HCT116 (cell line): ENCODE data around the gene RNF217. TPM values are rescaled to one million over a fixed set of nuclear protein-coding genes. Genes with fewer than 3 reads are reported as not detected.

ENCODE experiments used
- ATAC-seq: fragments of 200-7000 bp; cut with Tn5 transposase; 2 replicates; pipeline ENCODE4 v1.9.1; 2020; ENCODE audit warnings: mild to moderate bottlenecking, moderate library complexity
- BruUV-seq: library from RNA; stranded (reverse); fragments of 400-500 nt; replicated peaks from 2 replicates; lab custom pipeline; 2021; lab: Mats Ljungman, UMichigan
- CTCF ChIA-PET: fragments of 300-600 bp; sonication (Branson Sonifier 250); formaldehyde crosslinking; loops from one replicate; lab custom pipeline; 2021; ENCODE audit warnings: antibody characterized with exemption; lab: Charles Lee
- POLR2A ChIA-PET: fragments of 300-600, 350-600 bp; sonication (Branson Sonifier 250); formaldehyde crosslinking; loops from one replicate; lab custom pipeline; 2021; ENCODE audit warnings: antibody characterized with exemption; lab: Charles Lee
- RAD21 ChIA-PET, 2 experiments: fragments of 300-600 bp; sonication (Branson Sonifier 250); formaldehyde crosslinking; loops; one replicate each; lab custom pipeline; 2023; ENCODE audit warnings: low total read pairs in 2 of 2; ENCODE audit not compliant: uncharacterized antibody in 2 of 2, unreplicated experiment in 2 of 2, low non-redundant PET in 1 of 2; lab: Charles Lee
- DNase-seq: peaks from one replicate; pipeline ENCODE4 v3.0.0-alpha.2; 2010; ENCODE audit warnings: low read depth, low spot score
- H2AFZ ChIP-seq: fragments of 200-600 bp; shearing (Covaris generic), sonication (generic); 2 replicates; pipeline ENCODE4 v1.6.1; 2017; ENCODE audit warnings: low read depth, mixed run types, mixed read lengths, antibody characterized with exemption, low read length; ENCODE audit not compliant: poor library complexity, severe bottlenecking
- H3K27ac ChIP-seq: 2 replicates; pipeline ENCODE4 v1.5.1; 2012; ENCODE audit warnings: low read depth, low read length
- H3K27me3 ChIP-seq: fragments of 200-600 bp; sonication (generic); 2 replicates; pipeline ENCODE4 v1.6.1; 2016; ENCODE audit warnings: mixed run types, low read length, mixed read lengths; ENCODE audit not compliant: insufficient read depth
- H3K36me3 ChIP-seq, 2 experiments: fragments of 200-500 bp in 1 of 2; fragments of 200-600 bp in 1 of 2; sonication (Bioruptor generic) in 1 of 2; sonication (generic) in 1 of 2; 2 replicates each; pipeline versions ENCODE4 v1.5.1 to v1.6.1; 2014 to 2016; ENCODE audit warnings: low read length in 2 of 2, inconsistent platforms in 1 of 2, mixed read lengths in 1 of 2, mixed run types in 1 of 2; ENCODE audit not compliant: insufficient read depth in 2 of 2, control insufficient read depth in 1 of 2
- H3K4me1 ChIP-seq, 2 experiments: fragments of 200-600 bp in 1 of 2; sonication (generic) in 1 of 2; 2 replicates each; pipeline versions ENCODE4 v1.5.1 to v1.6.1; 2012 to 2017; ENCODE audit warnings: low read length in 2 of 2, inconsistent platforms in 1 of 2, mild to moderate bottlenecking in 1 of 2, mixed read lengths in 1 of 2, mixed run types in 1 of 2, moderate library complexity in 1 of 2; ENCODE audit not compliant: insufficient read depth in 2 of 2, control insufficient read depth in 1 of 2
- H3K4me2 ChIP-seq: fragments of 200-600 bp; sonication (generic); 2 replicates; pipeline ENCODE4 v1.6.1; 2017; ENCODE audit warnings: mixed run types, low read length, mixed read lengths
- H3K4me3 ChIP-seq, 2 experiments: fragments of 200-600 bp in 1 of 2; sonication (generic) in 1 of 2; replicated peaks in 1 of 2; 2 replicates each; pipeline ENCODE4 v1.5.1; 2011 to 2016; ENCODE audit warnings: low read length in 2 of 2, control low read depth in 1 of 2, low read depth in 1 of 2, mild to moderate bottlenecking in 1 of 2, mixed read lengths in 1 of 2, mixed run types in 1 of 2
- H3K79me2 ChIP-seq: fragments of 200-600 bp; sonication (generic); 2 replicates; pipeline ENCODE4 v1.6.1; 2017; ENCODE audit warnings: mild to moderate bottlenecking, mixed run types, low read length, moderate library complexity, mixed read lengths; ENCODE audit not compliant: insufficient read depth
- H3K9ac ChIP-seq: fragments of 200-600 bp; sonication (generic); 2 replicates; pipeline ENCODE4 v1.6.1; 2016; ENCODE audit warnings: low read length, mixed read lengths
- H3K9me2 ChIP-seq: fragments of 200-600 bp; sonication (generic), shearing (Covaris generic); 2 replicates; pipeline ENCODE4 v1.6.1; 2017; ENCODE audit warnings: mixed run types, mild to moderate bottlenecking, moderate library complexity; ENCODE audit not compliant: insufficient read depth
- H3K9me3 ChIP-seq, 2 experiments: fragments of 200-500 bp in 1 of 2; fragments of 200-600 bp in 1 of 2; sonication (Bioruptor generic) in 1 of 2; sonication (generic) in 1 of 2; 2 replicates each; pipeline ENCODE4 v1.6.1; 2014 to 2017; ENCODE audit warnings: low read length in 2 of 2, mixed read lengths in 2 of 2, inconsistent platforms in 1 of 2, low read depth in 1 of 2, mild to moderate bottlenecking in 1 of 2, mixed run types in 1 of 2, moderate library complexity in 1 of 2; ENCODE audit not compliant: control insufficient read depth in 1 of 2, insufficient read depth in 1 of 2
- H4K20me1 ChIP-seq: fragments of 200-600 bp; sonication (generic), shearing (Covaris generic); 2 replicates; pipeline ENCODE4 v1.6.1; 2017; ENCODE audit warnings: mixed run types, mild to moderate bottlenecking, moderate library complexity; ENCODE audit not compliant: insufficient read depth
- CBX3 ChIP-seq: IDR thresholded peaks from 2 replicates; pipeline ENCODE4 v1.6.1; 2012; ENCODE audit warnings: low read depth
- CEBPB ChIP-seq: IDR thresholded peaks from 2 replicates; pipeline ENCODE4 v1.6.1; 2012; ENCODE audit warnings: low read depth
- EGR1 ChIP-seq: IDR thresholded peaks from 2 replicates; pipeline ENCODE4 v1.6.1; 2012; ENCODE audit warnings: low read depth
- ELF1 ChIP-seq: IDR thresholded peaks from 2 replicates; pipeline ENCODE4 v1.6.1; 2012; ENCODE audit warnings: low read depth, borderline replicate concordance
- EZH2 ChIP-seq: fragments of 200-600 bp; sonication (generic); IDR thresholded peaks from 2 replicates; pipeline ENCODE4 v1.6.1; 2017; ENCODE audit warnings: antibody characterized with exemption, mixed run types
- EZH2phosphoT487 ChIP-seq: fragments of 200-600 bp; IDR thresholded peaks from 2 replicates; pipeline ENCODE4 v1.6.1; 2018; ENCODE audit warnings: antibody characterized with exemption, borderline replicate concordance
- FOSL1 ChIP-seq: IDR thresholded peaks from 2 replicates; pipeline ENCODE4 v1.6.1; 2012; ENCODE audit warnings: low read depth
- JUND ChIP-seq: IDR thresholded peaks from 2 replicates; pipeline ENCODE4 v1.6.1; 2012
- POLR2A ChIP-seq: IDR thresholded peaks from 2 replicates; pipeline ENCODE4 v1.7.0; 2011; ENCODE audit warnings: borderline replicate concordance; ENCODE audit not compliant: insufficient read depth, insufficient read length; ENCODE audit errors: extremely low read depth
- POLR2AphosphoS5 ChIP-seq: IDR thresholded peaks from 2 replicates; pipeline ENCODE4 v1.6.1; 2011; ENCODE audit warnings: mild to moderate bottlenecking, low read depth, low read length, moderate library complexity
- RAD21 ChIP-seq: IDR thresholded peaks from 2 replicates; pipeline ENCODE4 v1.6.1; 2012; ENCODE audit warnings: low read depth, mild to moderate bottlenecking
- SIN3A ChIP-seq: IDR thresholded peaks from 2 replicates; pipeline ENCODE4 v1.6.1; 2012; ENCODE audit warnings: low read depth
- SRF ChIP-seq: IDR thresholded peaks from 2 replicates; pipeline ENCODE4 v1.6.1; 2012; ENCODE audit warnings: low read depth
- YY1 ChIP-seq: IDR thresholded peaks from 2 replicates; pipeline ENCODE4 v1.6.1; 2011; ENCODE audit warnings: low read length, low read depth, moderate library complexity, mild to moderate bottlenecking; ENCODE audit not compliant: insufficient replicate concordance; ENCODE audit errors: extremely low read depth
- ZFX ChIP-seq: fragments of 450-650 bp; IDR thresholded peaks from 2 replicates; pipeline ENCODE4 v1.6.1; 2017
- ZNF274 ChIP-seq: fragments of 200-500 bp; sonication (Bioruptor generic); IDR thresholded peaks from 2 replicates; pipeline ENCODE4 v1.6.1; 2014; ENCODE audit warnings: mild to moderate bottlenecking, low read depth, low read length, inconsistent platforms
- intact Hi-C: fragments of 100-400 bp; cut with micrococcal nuclease; formaldehyde crosslinking; loops from 2 replicates; pipeline ENCODE4 v1.10.0; 2022
- total RNA-seq: library from RNA; stranded (reverse); gene quantifications from one replicate; pipeline ENCODE4 v1.2.1, GENCODE V29; 2021; ENCODE audit not compliant: unreplicated experiment
- TF ChIP-seq, protein P1 (sequence below): IDR thresholded peaks from 2 replicates; pipeline ENCODE4 v1.6.1; 2012
- TF ChIP-seq, protein P2 (sequence below): IDR thresholded peaks from 2 replicates; pipeline ENCODE4 v1.6.1; 2012
- TF ChIP-seq, protein P3 (sequence below): IDR thresholded peaks from 2 replicates; pipeline ENCODE4 v1.6.1; 2011; ENCODE audit warnings: mild to moderate bottlenecking, low read length, moderate library complexity; ENCODE audit not compliant: insufficient replicate concordance; ENCODE audit errors: extremely low read depth
- TF ChIP-seq, protein P4 (sequence below): IDR thresholded peaks from 2 replicates; pipeline ENCODE4 v1.6.1; 2012; ENCODE audit warnings: low read depth

The RNF217 gene
- total RNA-seq, 1 experiment from 2014 or later, result 20.4 TPM

DNA sequence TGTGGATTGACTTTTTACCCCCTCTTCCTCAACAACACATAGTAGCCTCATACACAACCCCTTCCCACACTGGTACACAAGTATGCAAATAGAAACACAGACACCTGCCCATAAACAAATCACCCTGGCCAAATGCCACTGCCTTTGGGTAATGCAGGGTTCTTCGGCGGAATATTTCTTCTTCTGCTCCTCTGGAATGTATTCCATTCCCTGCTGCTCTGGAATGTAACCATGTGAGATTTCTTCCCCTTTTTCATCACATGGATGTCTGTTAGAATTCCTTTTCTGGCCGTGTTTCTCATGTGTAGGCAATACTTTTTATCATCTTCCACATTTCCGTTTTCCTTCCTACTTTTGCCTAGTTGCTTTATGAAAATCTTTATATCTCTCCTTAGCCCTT, 115.2 kb downstream of the RNF217 start:
- H3K4me1 ChIP-seq, result no peaks in the 10 kb centered on the region
- H3K9me3 ChIP-seq, result no peaks in the 10 kb centered on the region
- H4K20me1 ChIP-seq, result no peaks in the 10 kb centered on the region
- DNase-seq, result no peak
- CTCF ChIA-PET, result no interaction called here
- BruUV-seq, result no TSS peak
- TF ChIP-seq, protein P1, sequence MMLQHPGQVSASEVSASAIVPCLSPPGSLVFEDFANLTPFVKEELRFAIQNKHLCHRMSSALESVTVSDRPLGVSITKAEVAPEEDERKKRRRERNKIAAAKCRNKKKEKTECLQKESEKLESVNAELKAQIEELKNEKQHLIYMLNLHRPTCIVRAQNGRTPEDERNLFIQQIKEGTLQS, result no peak
- TF ChIP-seq SIN3A (no peak), POLR2AphosphoS5 (no peak), EGR1 (no peak), EZH2phosphoT487 (no peak), ELF1 (no peak), EZH2 (no peak), CEBPB (no peak), POLR2A (no peak), ZFX (no peak), JUND (no peak), ZNF274 (no peak), YY1 (no peak), FOSL1 (no peak), RAD21 (no peak), SRF (no peak), CBX3 (no peak)
- TF ChIP-seq, protein P2, sequence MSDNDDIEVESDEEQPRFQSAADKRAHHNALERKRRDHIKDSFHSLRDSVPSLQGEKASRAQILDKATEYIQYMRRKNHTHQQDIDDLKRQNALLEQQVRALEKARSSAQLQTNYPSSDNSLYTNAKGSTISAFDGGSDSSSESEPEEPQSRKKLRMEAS, result no peak
- TF ChIP-seq, protein P3, sequence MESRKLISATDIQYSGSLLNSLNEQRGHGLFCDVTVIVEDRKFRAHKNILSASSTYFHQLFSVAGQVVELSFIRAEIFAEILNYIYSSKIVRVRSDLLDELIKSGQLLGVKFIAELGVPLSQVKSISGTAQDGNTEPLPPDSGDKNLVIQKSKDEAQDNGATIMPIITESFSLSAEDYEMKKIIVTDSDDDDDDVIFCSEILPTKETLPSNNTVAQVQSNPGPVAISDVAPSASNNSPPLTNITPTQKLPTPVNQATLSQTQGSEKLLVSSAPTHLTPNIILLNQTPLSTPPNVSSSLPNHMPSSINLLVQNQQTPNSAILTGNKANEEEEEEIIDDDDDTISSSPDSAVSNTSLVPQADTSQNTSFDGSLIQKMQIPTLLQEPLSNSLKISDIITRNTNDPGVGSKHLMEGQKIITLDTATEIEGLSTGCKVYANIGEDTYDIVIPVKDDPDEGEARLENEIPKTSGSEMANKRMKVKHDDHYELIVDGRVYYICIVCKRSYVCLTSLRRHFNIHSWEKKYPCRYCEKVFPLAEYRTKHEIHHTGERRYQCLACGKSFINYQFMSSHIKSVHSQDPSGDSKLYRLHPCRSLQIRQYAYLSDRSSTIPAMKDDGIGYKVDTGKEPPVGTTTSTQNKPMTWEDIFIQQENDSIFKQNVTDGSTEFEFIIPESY, result no peak
- TF ChIP-seq, protein P4, sequence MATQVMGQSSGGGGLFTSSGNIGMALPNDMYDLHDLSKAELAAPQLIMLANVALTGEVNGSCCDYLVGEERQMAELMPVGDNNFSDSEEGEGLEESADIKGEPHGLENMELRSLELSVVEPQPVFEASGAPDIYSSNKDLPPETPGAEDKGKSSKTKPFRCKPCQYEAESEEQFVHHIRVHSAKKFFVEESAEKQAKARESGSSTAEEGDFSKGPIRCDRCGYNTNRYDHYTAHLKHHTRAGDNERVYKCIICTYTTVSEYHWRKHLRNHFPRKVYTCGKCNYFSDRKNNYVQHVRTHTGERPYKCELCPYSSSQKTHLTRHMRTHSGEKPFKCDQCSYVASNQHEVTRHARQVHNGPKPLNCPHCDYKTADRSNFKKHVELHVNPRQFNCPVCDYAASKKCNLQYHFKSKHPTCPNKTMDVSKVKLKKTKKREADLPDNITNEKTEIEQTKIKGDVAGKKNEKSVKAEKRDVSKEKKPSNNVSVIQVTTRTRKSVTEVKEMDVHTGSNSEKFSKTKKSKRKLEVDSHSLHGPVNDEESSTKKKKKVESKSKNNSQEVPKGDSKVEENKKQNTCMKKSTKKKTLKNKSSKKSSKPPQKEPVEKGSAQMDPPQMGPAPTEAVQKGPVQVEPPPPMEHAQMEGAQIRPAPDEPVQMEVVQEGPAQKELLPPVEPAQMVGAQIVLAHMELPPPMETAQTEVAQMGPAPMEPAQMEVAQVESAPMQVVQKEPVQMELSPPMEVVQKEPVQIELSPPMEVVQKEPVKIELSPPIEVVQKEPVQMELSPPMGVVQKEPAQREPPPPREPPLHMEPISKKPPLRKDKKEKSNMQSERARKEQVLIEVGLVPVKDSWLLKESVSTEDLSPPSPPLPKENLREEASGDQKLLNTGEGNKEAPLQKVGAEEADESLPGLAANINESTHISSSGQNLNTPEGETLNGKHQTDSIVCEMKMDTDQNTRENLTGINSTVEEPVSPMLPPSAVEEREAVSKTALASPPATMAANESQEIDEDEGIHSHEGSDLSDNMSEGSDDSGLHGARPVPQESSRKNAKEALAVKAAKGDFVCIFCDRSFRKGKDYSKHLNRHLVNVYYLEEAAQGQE, result no peak
- RAD21 ChIA-PET, result no interaction called here
- no peak overlapping the region for H3K27ac ChIP-seq
- peaks cover 0 to 3% of the 10 kb centered on the region in 2 experiments; a peak in 1 of 4 replicates for H3K36me3 ChIP-seq
- H3K9ac ChIP-seq, result no peak overlapping the region
- intact Hi-C loops, result no loop called here
- no peak for ATAC-seq
- H3K27me3 ChIP-seq, result no peaks in the 10 kb centered on the region
- POLR2A ChIA-PET, result no interaction called here
- H3K4me2 ChIP-seq, result no peak overlapping the region
- no peaks in the 10 kb centered on the region for H3K79me2 ChIP-seq
- no peaks in the 10 kb centered on the region for H3K9me2 ChIP-seq
- H3K4me3 ChIP-seq, result no peak overlapping the region
- no peak overlapping the region for H2AFZ ChIP-seq
